ENCODE measurements around the gene HOXA3.

HOXA3 gene

GRCh38 chr7:27094304-27095049 is 57.9 kb downstream of the HOXA3 start:
- no peak for TF ChIP-seq CTCF (IDR thresholded peaks at IDR 0.05; ENCODE audit: low read depth, low read length)
- no peak overlapping the region; the same call in 1 of the 2 replicates for H3K4me3 ChIP-seq (ENCODE audit: low read depth, low read length)

GRCh38 chr7:27093184-27093895 is 59.0 kb downstream of the HOXA3 start:
- H3K4me3 ChIP-seq (ENCODE audit: low read depth, low read length) = no peak overlapping the region
- no peak for TF ChIP-seq CTCF (IDR thresholded peaks at IDR 0.05; ENCODE audit: low read depth, low read length)

- TF ChIP-seq CTCF (IDR thresholded peaks at IDR 0.05; ENCODE audit: low read depth, low read length) = no peak
- H3K4me3 ChIP-seq (ENCODE audit: low read depth, low read length) = no peak overlapping the region
Observed at GRCh38 chr7:27092819-27093110, 59.6 kb downstream of the HOXA3 start.

- TF ChIP-seq CTCF (IDR thresholded peaks at IDR 0.05; ENCODE audit: low read depth, low read length) = no peak
- no peak overlapping the region for H3K4me3 ChIP-seq (ENCODE audit: low read depth, low read length)
Observed at GRCh38 chr7:27091941-27092818, 60.2 kb downstream of the HOXA3 start.

GRCh38 chr7:27091105-27091504 is 61.3 kb downstream of the HOXA3 start:
- no peak overlapping the region for H3K4me3 ChIP-seq (ENCODE audit: low read depth, low read length)
- TF ChIP-seq CTCF (IDR thresholded peaks at IDR 0.05; ENCODE audit: low read depth, low read length) = no peak

- TF ChIP-seq CTCF (IDR thresholded peaks at IDR 0.05; ENCODE audit: low read depth, low read length) = no peak
- H3K4me3 ChIP-seq (ENCODE audit: low read depth, low read length) = no peak overlapping the region
Observed at GRCh38 chr7:27088002-27088922, 64.1 kb downstream of the HOXA3 start.

Data from WI38 (cell line).